NCI-H510A (cell line): ENCODE measurements around the gene MAGEC3.
"Not testable (repeated sequence)": the region's sequence is repeated elsewhere in the genome, so short reads cannot be mapped to it uniquely, and the experiment has no call there.

Source experiments
- DNase-seq: peaks from one replicate; lab custom pipeline; 2025; lab: John Stamatoyannopoulos, UW

The MAGEC3 gene, protein sequence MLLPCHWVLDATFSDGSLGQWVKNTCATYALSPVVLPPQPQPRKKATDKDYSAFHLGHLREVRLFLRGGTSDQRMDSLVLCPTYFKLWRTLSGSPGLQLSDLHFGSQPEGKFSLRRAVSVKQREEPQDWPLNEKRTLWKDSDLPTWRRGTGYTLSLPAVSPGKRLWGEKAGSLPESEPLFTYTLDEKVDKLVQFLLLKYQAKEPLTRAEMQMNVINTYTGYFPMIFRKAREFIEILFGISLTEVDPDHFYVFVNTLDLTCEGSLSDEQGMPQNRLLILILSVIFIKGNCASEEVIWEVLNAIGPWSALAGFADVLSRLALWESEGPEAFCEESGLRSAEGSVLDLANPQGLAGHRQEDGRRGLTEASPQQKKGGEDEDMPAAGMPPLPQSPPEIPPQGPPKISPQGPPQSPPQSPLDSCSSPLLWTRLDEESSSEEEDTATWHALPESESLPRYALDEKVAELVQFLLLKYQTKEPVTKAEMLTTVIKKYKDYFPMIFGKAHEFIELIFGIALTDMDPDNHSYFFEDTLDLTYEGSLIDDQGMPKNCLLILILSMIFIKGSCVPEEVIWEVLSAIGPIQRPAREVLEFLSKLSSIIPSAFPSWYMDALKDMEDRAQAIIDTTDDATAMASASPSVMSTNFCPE

GRCh38 chrX:141838016-141838415, at the start of gene MAGEC3:
TSS of gene MAGEC3 (plus strand) at chrX:141838316. CDS start at chrX:141838316, 0 bp downstream.
- DNase-seq, result no peak

- no peak for DNase-seq
Observed at GRCh38 chrX:141791856-141792255, 46.3 kb upstream of the MAGEC3 start.

DNA sequence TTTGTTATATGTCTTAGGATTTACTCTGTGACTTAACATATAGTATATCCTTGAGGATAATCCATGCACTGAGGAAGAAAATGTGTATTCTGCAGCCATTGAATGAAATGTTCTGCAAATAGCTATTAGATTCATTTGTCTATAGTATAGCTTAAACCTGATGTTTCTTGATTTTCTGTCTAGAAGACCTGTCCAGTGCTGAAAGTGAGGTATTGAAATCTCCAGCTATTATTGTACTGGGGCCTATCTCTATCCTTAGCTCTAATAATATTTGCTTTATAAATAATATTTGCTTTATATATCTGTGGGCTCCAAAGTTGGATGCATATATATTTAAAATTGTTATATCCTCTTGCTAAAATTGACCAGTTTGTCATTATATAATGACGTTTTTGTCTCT, 26.7 kb upstream of the MAGEC3 start:
- no peak for DNase-seq

GRCh38 chrX:141814213-141814857, 23.8 kb upstream of the MAGEC3 start:
- no peak for DNase-seq

DNA sequence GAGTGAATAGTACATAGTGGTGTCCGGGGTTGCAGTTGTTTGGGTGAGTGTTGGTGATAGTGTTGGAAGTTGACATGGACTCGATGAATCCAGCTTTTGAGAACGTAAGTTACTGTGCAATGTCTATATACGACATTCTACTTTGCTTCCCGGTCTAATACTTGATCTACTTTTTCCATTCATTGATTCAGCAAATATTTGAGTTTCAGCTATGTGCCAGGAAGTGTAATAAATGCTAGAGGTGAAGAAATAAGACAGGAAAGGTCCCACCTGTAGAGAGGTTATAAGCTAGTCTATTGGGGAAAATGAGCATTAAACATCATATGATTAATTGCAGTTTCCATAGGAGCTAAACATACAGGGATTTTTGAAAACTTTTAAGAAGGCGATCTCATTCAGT, 22.2 kb upstream of the MAGEC3 start:
- DNase-seq, result no peak

GRCh38 chrX:141832247-141832646, 5.9 kb upstream of the MAGEC3 start:
- no peak for DNase-seq

- DNase-seq, result no peak
Observed at GRCh38 chrX:141839856-141840255, 1.7 kb downstream of the MAGEC3 start.

- DNase-seq, result no peak
Observed at GRCh38 chrX:141857479-141857878, 19.4 kb downstream of the MAGEC3 start.

- DNase-seq, result no peak
Observed at GRCh38 chrX:141879616-141880015, 41.5 kb downstream of the MAGEC3 start.

GRCh38 chrX:141888811-141889210, 50.7 kb downstream of the MAGEC3 start:
- not testable (repeated sequence) for DNase-seq

- no peak for DNase-seq
Observed at GRCh38 chrX:141894733-141895132, 56.6 kb downstream of the MAGEC3 start.

DNA sequence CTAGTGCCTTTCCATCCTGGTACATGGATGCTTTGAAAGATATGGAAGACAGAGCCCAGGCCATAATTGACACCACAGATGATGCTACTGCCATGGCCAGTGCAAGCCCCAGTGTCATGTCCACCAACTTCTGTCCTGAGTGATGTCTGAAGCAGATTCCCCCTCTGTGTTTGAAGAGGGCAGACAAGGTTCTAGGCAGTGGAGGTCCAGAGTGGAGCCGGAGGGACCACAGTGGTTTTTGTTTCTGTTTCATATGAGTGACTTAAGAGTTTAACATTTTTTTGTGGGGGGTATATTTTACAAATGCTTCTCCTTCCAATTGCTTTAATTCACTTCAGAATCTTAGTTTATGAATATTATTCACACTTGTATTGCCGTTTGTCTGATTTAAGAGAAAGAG, 59.6 kb downstream of the MAGEC3 start:
- DNase-seq, result no peak

DNA sequence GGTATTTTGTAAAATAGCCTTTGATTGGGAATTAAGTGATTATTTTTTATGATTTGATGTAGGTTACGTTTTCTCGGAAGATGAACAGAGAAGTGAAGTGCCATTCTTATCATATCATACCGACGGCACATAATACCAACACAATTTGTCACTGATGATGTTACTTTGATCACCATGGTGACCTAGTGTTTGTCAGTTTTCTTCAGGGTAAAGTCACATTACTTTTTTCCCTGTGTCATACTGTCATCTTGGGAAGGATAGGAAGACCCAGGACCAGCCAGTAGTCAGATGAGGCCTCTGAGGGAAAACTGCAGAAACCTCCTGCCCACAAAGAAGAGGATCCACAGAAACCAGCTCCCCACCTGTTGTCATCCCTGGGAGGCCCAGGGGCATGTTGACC, 64.2 kb downstream of the MAGEC3 start:
- DNase-seq, result no peak

DNA sequence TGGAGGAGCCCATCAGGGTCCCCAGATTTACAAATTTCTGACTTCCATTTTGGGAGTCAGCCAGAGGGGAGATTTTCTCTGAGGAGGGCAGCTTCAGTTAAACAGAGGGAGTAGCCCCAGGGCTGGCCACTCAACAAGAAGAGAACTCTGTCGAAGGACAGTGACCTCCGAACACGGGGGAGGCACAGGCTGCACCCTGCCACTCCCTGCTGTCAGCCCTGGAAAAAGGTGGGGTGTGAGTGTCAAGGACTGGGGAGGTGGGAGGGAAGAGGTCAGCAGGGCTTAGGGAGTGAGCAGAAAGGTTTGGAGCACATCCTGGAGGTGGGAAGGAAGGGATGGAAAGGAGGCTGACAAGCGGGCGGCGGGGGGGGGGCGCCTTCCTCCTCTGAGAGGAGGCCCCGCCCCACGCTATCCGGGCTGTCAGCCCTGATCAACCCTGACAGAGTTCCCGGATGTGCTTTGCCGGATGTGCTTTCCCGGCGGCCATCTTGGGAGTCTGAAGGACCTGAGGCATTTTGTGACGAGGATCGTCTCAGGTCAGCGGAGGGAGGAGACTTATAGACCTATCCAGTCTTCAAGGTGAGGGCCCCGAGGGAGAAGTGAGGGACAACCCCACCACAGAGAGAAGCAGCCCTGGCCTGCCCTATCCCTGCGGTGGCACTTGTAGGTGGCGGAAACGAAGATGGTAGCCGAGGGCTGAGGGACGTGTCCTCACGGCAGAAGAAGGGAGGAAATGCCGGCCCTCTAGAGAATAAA, 65.5 kb downstream of the MAGEC3 start, which contains the start of gene MAGEC1:
TSS of gene MAGEC1 (plus strand) at position 495 of the 756 bp plus-strand sequence. CDS start 1,179 bp downstream, outside the sequence.
- peak; percentile 28 for DNase-seq

DNA sequence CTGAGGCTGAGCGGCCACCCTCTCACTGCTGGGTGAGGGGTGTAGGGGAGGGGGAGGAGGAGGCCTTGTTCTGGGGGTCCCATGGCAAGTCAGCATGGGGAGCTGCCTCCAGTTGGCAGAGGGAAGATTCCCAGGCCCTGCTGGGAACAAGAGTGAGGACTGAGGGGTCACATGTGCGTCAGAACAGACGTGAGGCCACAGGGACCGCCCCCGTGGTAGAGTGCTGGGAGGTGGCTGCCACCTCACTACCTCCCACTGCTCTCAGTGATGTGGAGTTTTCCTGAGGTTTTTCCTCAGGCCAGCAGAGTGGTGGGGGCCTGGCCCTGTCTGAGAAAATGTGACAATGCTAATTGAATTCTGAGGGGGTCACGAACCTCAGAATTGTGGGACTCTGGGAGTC, 66.1 kb downstream of the MAGEC3 start:
- no peak for DNase-seq

DNA sequence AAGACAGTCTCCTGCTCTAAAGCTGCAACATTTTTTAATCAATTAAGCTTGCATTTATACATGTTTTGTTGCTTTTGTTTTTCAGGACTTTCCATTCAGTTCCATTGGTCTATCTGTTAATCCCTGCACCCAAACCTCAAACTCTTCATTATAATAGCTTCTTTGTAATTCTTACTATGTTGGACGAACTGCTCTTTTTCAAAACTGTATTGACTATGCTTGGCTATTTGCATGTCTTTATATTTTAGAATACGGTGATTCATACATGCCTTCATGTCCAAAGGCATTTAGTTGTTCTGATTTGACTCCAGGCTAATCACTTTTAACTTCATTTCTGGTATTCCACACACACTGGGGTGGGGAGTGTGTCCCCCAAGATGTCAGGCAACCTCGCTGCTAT, 79.7 kb downstream of the MAGEC3 start:
- DNase-seq, result no peak

- DNase-seq, result no peak
Observed at GRCh38 chrX:141924293-141924692, 86.2 kb downstream of the MAGEC3 start.

DNA sequence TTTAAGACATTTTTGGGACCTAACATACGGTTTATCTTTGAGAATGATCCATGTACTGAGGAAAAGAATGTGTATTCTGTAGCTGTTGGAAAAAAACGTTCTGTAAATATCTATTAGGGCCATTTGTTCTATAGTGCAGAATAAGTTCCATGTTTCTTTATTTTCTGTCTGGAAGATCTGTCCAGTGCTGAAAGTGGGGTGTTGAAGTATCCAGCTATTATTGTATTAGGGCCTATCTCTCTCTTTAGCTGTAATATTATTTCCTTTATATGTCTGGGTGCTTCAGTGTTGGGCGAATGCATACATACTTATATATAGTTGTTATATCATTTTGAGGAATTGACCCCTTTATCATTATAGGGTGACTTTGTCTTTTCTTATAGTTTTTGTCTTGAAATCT, 90.3 kb downstream of the MAGEC3 start:
- DNase-seq, result no peak

GRCh38 chrX:141934059-141934641, 96.0 kb downstream of the MAGEC3 start:
- no peak for DNase-seq

DNA sequence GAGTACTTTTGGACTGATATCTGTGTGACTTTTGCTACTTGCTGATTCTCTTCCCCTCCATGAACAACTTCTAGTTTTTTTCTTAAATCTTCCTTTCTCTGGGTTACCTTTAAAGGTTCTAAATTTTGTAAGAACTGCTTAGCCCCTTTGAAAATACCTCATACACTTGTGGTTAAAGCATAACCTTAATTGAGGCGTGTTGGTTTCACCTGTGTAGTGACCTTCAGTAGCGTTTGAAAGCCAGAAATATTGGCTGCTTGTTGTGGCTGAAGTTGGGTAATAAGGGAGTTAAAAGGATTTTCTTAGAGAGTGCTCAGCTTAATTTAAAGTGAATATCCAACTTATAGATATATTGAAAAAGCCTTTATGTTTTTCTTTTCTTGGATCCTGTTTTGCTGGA, 97.5 kb downstream of the MAGEC3 start:
- DNase-seq, result no peak

- DNase-seq, result no peak
Observed at GRCh38 chrX:141936080-141936479, 98.0 kb downstream of the MAGEC3 start.

DNA sequence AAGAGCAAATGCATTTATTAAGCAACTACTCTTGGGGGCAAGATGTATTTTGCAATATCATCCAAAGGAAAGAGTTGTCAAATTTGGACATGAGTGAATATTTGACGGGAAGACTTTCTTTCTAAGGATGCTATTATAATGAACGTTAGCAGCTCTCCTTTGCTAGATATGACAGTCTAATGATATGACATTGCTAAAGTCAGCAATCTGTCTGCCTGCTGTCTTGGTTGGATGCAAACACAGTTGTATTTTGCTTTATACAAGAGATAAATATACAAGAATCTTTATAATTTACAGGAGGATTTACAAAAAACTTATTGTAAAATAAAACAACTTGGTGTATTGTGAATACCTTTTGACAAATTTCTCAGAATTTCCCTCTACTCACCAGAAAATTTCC, 103.1 kb downstream of the MAGEC3 start:
- DNase-seq, result no peak
